GM19193 (cell line): ENCODE results near the gene KIAA1586.

ENCODE experiments used
- POLR2A ChIP-seq: IDR thresholded peaks from 4 replicates; pipeline ENCODE4 v1.6.1; 2011; ENCODE audit not compliant: insufficient read depth, insufficient read length; ENCODE audit errors: extremely low read depth

The KIAA1586 gene

GRCh38 chr6:57086843-57087242 lies 40.4 kb downstream of the KIAA1586 start:
- TF ChIP-seq POLR2A = no peak

- TF ChIP-seq POLR2A = no peak
These were observed 41.4 kb downstream of the KIAA1586 start for GRCh38 chr6:57087916-57088315.

DNA sequence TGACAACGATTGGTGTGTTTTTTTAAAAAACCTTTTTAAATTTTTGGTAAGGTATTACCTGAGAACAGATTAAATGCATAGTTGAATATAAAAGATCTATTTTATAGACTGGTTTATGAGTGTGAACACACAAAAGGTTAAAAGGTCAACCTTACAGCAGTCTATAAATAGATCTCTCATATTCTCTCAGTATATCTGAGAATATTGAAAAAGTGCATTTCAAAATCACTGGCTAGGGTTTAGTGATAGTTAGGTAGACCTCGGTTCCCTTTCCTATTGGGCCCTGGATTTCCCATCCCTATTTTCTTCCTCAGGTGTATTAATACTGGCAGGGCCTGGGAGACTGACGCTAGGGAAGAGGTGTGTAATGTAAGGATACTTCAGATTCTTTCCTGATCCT lies 42.8 kb downstream of the KIAA1586 start:
- no peak for TF ChIP-seq POLR2A

- TF ChIP-seq POLR2A = peak; percentile 83
These were observed 43.4 kb downstream of the KIAA1586 start, which contains the start of gene ZNF451 for GRCh38 chr6:57089687-57090457. Gene ZNF451 (plus strand): TSS chr6:57090188. CDS start chr6:57090254, 66 bp downstream.

DNA sequence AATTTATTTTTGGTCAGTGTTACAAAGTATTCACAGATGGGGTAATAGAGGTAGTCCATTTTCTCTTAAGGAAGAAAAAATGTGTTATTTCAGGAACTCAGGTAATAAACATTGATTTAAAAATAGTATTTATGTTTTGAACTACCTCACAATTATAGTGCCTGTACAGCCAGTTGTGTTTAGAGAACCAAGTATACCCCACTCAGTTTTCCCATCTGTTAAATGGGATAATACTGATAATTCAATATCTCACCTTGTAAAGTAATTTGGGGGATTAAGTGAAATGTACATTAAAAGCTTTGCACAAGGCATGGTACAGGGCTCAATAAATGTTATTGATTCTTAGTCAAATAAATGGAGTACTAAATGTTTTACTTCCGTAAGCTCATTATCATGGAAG lies 48.2 kb downstream of the KIAA1586 start:
- no peak for TF ChIP-seq POLR2A

- no peak for TF ChIP-seq POLR2A
These were observed 51.1 kb downstream of the KIAA1586 start for GRCh38 chr6:57097596-57097995.

GRCh38 chr6:57102976-57103375 lies 56.5 kb downstream of the KIAA1586 start:
- no peak for TF ChIP-seq POLR2A

DNA sequence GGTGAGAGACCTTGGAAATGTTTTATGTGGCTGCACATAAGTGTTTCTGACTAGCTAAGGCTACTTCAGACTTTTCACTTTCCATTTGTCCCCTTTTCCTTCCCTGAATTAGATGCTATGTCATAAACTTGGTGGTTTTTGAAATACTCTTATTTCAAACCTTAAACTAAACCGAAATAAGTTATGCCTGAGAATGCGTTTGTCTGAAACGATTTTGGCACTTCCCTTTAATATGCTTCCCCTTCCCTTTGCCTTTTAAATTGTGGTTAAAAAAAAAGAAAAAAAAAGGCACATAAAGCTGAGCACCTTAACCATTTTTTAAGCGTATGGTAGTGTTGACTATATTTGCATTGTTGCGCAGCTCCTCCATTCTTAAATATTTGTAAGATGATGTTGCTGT lies 57.8 kb downstream of the KIAA1586 start:
- no peak for TF ChIP-seq POLR2A
